Activated CD4-positive, alpha-beta T cell treated with anti-CD3 and anti-CD28 coated beads, Interleukin-2, amount 50 U/mL, for 4 hours (primary cell): ENCODE measurements around the gene USP17L25.
"Not testable (repeated sequence)": the region's sequence is repeated elsewhere in the genome, so short reads cannot be mapped to it uniquely, and the experiment has no call there.

Source experiments
- DNase-seq, 2 experiments: peaks; one replicate each; pipeline ENCODE4 v3.0.0-alpha.2; 2020

Gene USP17L25, protein sequence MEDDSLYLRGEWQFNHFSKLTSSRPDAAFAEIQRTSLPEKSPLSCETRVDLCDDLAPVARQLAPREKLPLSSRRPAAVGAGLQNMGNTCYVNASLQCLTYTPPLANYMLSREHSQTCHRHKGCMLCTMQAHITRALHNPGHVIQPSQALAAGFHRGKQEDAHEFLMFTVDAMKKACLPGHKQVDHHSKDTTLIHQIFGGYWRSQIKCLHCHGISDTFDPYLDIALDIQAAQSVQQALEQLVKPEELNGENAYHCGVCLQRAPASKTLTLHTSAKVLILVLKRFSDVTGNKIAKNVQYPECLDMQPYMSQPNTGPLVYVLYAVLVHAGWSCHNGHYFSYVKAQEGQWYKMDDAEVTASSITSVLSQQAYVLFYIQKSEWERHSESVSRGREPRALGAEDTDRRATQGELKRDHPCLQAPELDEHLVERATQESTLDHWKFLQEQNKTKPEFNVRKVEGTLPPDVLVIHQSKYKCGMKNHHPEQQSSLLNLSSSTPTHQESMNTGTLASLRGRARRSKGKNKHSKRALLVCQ

GRCh38 chr4:9329611-9330010, at the start of gene USP17L25:
Gene USP17L25 (plus strand): TSS chr4:9329911. CDS start chr4:9329911, 0 bp downstream.
- not testable (repeated sequence) for DNase-seq

DNA sequence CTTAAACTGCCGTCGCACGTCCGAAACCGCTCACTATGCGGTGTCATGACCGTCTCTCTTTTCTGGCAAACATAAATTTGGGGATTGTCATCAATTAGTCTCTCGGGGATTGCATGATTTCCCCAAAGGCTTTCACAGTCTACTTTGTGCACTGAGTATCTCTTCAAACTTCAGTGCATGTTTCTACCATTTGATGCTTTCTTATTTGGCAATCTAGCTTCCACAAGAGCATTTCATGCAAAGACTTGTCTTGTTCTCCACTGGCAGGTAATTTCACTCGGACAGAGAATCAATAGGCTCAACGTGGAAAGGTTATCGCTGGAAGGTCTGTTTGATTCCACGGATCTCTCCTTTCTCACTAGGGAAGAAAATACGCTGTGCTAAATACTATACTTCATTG, 5.5 kb upstream of the USP17L25 start:
- not testable (repeated sequence) for DNase-seq

DNA sequence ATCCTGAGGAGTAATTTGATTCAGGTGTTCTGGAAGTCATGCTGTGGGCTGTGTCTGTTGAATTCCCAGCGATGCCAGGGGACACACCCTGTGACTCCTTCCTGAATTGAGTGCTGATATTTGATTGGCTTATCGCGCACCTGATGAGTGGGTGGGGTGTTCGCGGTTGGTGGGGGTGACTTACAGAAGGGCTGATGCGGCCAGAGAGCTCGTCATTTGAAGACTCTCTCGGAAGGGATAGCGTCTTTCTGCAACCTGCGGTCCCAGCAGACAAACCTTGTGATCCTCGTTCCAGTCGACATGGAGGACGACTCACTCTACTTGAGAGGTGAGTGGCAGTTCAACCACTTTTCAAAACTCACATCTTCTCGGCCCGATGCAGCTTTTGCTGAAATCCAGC, 4.8 kb upstream of the USP17L25 start, which contains the start of gene USP17L24:
Gene USP17L24 (plus strand): TSS at position 301 of the 400 bp plus-strand sequence. CDS start 0 bp downstream, at position 301.
- not testable (repeated sequence) for DNase-seq

DNA sequence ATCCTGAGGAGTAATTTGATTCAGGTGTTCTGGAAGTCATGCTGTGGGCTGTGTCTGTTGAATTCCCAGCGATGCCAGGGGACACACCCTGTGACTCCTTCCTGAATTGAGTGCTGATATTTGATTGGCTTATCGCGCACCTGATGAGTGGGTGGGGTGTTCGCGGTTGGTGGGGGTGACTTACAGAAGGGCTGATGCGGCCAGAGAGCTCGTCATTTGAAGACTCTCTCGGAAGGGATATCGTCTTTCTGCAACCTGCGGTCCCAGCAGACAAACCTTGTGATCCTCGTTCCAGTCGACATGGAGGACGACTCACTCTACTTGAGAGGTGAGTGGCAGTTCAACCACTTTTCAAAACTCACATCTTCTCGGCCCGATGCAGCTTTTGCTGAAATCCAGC, 4.6 kb downstream of the USP17L25 start, which contains the start of gene USP17L26:
Gene USP17L26 (plus strand): TSS at position 301 of the 400 bp plus-strand sequence. CDS start 0 bp downstream, at position 301.
- DNase-seq, result not testable (repeated sequence)

- DNase-seq, result not testable (repeated sequence)
Observed at GRCh38 chr4:9339103-9339502, 9.4 kb downstream of the USP17L25 start, which contains the start of gene USP17L5. Gene USP17L5 (plus strand): TSS chr4:9339403. CDS start chr4:9339403, 0 bp downstream.

GRCh38 chr4:9343848-9344247, 14.1 kb downstream of the USP17L25 start, which contains the start of gene USP17L27:
Gene USP17L27 (plus strand): TSS chr4:9344148. CDS start chr4:9344148, 0 bp downstream.
- DNase-seq, result not testable (repeated sequence)

DNA sequence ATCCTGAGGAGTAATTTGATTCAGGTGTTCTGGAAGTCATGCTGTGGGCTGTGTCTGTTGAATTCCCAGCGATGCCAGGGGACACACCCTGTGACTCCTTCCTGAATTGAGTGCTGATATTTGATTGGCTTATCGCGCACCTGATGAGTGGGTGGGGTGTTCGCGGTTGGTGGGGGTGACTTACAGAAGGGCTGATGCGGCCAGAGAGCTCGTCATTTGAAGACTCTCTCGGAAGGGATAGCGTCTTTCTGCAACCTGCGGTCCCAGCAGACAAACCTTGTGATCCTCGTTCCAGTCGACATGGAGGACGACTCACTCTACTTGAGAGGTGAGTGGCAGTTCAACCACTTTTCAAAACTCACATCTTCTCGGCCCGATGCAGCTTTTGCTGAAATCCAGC, 18.9 kb downstream of the USP17L25 start, which contains the start of gene USP17L28:
Gene USP17L28 (plus strand): TSS at position 301 of the 400 bp plus-strand sequence. CDS start 0 bp downstream, at position 301.
- DNase-seq, result not testable (repeated sequence)

DNA sequence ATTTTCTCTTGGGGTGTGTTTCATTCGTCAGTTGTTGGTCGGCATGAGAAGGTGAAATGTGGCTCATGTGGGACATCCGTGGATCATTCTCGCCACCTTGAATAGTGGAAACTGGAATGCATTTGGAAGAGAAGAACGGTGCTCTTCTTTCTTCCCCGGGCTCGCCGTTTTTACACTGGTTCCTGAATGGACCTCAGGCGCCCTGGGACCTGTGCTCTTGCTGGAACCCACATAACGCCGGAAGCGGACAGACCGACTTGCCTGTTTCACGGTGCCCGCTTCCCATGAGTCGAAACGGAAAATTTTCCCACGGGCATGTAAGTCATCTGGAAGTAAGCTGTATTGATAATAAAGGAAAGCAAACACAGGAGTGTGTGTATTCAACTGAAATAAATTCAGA, 21.2 kb downstream of the USP17L25 start:
- not testable (repeated sequence) for DNase-seq

- DNase-seq, result not testable (repeated sequence)
Observed at GRCh38 chr4:9353338-9353737, 23.6 kb downstream of the USP17L25 start, which contains the start of gene USP17L29. Gene USP17L29 (plus strand): TSS chr4:9353638. CDS start chr4:9353638, 0 bp downstream.

DNA sequence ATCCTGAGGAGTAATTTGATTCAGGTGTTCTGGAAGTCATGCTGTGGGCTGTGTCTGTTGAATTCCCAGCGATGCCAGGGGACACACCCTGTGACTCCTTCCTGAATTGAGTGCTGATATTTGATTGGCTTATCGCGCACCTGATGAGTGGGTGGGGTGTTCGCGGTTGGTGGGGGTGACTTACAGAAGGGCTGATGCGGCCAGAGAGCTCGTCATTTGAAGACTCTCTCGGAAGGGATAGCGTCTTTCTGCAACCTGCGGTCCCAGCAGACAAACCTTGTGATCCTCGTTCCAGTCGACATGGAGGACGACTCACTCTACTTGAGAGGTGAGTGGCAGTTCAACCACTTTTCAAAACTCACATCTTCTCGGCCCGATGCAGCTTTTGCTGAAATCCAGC, 33.1 kb downstream of the USP17L25 start, which contains the start of gene USP17L30:
Gene USP17L30 (plus strand): TSS at position 301 of the 400 bp plus-strand sequence. CDS start 0 bp downstream, at position 301.
- DNase-seq, result not testable (repeated sequence)

- DNase-seq, result not testable (repeated sequence)
Observed at GRCh38 chr4:9379881-9380280, 50.2 kb downstream of the USP17L25 start.
